T1000 (cell line): ENCODE results near the gene SERPINA9.
"Not testable (repeated sequence)": the region's sequence is repeated elsewhere in the genome, so short reads cannot be mapped to it uniquely, and the experiment has no call there.

Experiments
- DNase-seq: peaks from one replicate; lab custom pipeline; 2025; ENCODE audit warnings: mixed read lengths; lab: John Stamatoyannopoulos, UW

Gene SERPINA9

DNA sequence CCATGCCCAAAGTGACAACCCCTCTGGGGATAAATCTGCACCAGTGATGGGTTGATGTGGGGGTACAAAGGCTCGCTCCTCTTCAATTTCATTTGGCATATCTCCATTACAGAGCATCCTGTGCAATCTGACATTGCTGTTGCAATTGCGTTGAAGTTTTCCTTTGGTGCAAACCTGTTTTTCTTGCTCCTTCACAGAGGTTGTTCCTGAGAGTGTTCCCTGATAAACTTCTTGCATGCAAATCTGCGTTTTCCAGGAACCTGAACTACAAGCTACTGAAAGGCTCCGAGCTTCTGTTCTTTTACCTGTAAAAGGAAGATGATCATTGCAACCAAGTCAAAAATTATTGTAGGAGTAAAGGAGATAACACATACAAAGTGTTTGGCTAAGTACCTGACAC is 49.5 kb downstream of the SERPINA9 start:
- no peak for DNase-seq

DNA sequence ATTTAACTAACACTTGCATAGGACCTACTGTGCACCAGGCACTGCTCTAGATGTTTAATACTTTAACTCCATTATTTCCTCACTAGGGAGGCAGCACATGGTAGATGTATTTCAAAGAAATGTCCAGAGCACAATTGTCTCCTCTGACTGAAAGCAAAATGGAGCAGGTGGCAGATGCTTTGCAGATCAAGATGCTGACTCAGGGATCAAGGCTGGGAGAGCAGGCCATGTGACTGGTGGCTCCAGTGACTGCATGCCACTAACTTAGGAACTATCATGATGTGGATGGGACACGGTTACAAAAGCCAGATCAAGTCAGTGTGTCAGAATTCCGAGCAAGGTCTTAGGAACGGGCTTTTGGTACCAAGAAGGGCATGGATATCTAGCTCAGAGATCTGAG is 51.6 kb downstream of the SERPINA9 start:
- DNase-seq = no peak

DNA sequence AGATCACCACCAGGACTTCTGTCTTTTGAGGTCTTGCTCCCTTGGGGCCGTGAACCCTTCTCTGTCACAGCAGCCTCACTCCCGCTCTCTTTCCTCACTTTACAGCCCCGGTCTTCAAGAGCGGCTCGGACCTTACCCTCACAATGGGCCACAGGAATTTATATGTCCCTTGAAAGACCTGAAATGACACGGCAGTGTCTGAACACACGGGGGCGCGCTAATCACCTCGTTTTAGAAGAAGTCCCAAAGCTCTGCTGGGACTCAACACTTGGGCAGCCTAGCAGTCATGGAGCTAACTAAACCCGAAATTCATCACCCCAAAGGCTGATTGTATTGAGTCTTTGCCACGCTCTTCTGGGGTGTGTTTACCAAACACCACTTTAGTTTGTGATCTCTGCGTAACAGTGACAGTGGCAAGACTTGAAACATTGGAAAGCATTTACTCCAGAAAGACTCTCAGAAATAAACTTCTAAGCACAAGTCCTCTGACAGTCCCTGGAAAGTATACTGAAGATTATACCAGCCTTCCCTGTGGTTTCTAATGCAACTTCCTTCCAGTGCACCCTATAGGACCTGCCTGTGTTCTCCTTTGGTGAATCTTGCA is 52.4 kb downstream of the SERPINA9 start:
- no peak for DNase-seq

DNA sequence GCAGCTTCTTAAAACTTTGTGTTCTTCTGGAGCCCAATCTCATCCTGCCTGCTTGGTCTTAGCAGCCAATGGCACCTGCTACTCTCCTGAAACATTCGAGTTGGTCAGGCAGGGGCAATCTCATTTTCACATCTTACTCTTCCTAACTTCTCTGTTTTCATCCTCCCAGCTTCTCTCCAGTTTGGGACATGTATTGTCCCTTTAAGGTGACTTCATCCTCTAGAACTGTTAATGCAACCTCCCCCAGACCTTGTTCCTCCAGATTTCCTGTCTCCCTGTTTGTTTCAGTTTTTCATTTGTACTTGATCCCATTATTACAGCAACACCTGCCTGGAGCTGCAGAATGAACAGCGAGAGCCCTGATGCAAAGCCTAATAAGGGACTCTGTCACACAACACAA is 54.7 kb downstream of the SERPINA9 start:
- DNase-seq = no peak

GRCh38 chr14:94417497-94418205 is 58.3 kb downstream of the SERPINA9 start:
- DNase-seq = not testable (repeated sequence)
